GM18907 (cell line): ENCODE results near the gene PAK5.

ENCODE experiments used
- ATAC-seq: cut with Tn5 transposase; IDR thresholded peaks from one replicate; pipeline ENCODE4 v1.9.1; 2021; ENCODE audit warnings: mild to moderate bottlenecking, moderate library complexity; ENCODE audit not compliant: unreplicated experiment

The PAK5 gene

DNA sequence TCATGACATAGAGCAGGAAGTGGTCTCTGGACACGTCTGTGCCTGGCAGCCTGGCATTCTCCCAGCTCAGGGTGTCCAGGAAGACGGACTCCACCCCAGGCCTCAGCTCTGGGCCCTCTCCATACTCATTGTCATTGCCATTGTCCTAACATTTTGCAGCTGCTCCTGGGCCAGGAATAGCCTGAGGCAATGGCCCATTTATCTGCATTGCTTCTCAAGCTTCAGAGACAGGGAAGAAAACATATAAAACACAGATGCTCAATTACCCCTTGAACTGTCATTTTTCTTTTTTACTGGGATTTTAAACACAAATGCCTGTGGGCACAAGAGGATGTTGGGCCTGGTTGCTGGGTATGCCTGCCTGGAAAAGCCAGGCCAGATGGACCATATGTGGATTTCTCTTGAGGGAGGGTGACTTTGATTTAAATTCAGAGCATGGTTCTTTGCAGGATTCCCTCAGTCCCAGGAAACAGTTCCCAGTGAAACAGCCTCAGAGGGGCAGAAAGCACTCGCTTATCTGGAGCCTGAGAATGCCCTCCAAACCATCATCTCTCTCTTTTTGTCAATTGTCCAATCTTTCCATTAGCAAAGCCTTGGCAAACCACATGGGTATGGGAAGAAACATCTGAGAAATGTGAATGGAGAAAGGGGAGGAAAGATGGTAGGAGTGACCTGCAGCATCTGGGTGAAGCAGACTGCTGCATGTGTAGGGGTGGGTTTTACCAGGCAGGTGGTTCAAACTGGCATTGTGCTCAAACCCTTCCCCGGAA is 306.6 kb downstream of the PAK5 start:
- ATAC-seq, result no peak

DNA sequence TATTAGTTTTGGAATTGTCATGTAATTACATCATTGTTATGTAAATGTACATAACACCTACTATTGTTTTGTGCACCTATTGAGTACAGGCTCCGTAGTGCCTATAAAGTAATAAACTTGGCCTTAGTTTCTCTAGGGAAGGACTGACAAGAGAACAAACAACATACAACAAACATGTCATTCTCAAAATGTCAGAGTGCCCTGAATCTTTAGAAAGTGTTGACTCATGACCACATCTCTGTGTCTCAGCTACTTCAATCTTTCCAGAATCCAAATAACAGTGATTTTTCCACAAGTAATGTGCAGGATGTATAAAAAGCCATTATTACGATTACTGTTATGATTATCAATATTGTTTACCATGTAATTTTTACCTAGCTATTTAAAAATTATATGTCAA is 307.3 kb downstream of the PAK5 start:
- ATAC-seq, result no peak

DNA sequence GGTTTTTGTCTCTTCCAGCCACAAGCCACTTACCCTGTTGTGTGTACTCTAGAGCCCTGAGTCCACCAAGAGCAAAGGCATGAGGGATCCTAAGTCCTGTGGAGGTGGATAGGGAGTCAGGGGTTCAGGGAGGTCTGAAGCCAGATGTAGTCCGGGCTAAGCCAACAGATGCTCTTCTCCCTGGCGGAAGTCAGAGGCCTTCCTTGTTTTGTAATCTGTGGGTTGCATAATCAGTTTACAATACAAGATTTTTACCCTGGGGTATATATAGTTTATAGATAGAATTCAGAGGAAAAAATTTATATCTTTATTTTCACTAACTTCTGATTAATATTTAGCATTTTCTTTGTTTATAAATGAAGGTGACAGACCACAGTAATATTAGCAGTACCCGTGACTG is 315.2 kb downstream of the PAK5 start:
- no peak for ATAC-seq

DNA sequence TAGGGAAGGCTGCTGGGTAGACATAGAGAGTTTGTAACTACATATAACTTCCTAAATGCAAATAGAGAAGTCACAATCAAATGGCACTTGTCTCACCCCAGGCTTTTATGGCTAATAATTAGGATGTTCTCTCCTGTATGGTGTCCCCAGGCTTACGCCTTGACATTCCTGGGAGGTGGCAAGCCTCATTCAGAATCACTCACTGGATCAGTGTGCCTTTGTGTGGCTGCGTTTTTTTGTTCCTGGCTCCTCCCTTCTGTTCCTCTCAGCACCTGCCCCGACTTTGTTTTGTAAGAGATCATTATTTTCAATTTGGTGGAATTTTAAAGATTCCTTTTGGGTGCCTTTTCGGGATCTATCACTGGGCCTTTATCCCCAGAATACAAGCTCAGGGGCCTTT is 318.8 kb downstream of the PAK5 start:
- no peak for ATAC-seq

DNA sequence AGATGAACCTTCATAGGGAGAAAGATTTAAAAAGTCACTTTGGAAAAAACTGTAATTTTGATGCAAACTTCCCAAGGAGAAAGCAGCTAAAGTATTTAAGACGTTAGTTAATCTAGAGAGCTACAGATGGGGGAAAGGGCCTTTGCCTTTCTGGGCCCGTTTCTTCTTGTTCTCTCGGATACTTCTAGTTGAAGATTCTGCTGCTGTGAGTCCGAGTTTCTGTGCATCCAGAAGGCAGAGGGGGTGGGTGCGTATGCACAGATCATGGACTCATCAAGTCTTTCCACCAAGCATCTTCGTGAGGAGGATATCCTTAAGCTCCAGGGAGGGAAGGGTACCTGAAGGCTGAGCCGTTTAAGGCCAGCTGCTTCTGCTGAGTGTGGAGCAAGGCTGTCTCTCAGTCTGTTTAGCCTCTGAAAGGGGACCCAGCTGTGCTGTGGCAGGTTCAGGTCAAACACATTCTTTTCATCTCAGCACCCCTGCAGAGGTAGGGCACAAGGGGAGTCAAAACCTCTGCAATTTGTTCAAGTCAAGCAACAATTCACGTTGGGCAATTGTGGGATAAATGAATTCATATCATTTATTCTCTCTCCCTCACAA is 320.2 kb downstream of the PAK5 start:
- ATAC-seq, result no peak

DNA sequence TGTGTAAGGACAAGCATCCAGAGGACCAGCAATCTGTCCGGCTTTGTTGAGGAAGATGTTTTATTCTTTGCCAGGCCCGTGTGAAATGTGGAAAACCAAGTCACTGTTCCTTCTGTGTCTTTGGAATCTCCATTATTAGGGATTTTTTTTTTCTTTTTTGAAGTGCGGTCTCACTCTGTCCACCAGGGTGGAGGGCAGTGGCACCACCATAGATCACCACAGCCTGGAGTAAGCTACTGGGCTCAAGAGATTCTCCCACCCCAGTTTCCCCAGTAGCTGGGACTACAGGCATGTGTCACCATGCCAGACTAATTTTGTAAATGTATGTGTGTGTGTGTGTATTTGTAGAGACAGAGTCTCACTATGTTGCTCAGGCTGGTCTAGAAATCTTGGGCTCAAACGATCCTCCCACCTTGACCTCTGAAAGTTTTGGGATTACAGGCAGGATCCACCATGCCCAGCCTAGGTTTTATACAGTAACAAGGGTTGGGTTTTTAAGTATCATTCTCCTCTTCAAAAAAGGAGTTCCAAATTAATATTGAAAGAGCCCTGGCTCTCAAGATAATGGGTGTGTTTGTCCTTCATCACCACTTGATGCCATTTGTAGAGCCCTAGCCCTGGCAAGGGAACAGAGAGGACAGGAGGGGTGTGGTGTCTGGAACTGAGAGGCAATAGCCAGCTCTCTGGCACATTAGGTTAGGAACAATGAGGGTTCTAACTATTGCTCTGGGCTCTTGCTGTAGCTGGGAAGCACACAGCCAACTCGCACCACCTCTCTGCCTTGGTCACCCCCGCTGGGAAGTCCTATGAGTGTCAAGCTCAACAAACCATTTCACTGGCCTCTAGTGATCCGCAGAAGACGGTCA is 321.3 kb downstream of the PAK5 start:
- ATAC-seq, result no peak

DNA sequence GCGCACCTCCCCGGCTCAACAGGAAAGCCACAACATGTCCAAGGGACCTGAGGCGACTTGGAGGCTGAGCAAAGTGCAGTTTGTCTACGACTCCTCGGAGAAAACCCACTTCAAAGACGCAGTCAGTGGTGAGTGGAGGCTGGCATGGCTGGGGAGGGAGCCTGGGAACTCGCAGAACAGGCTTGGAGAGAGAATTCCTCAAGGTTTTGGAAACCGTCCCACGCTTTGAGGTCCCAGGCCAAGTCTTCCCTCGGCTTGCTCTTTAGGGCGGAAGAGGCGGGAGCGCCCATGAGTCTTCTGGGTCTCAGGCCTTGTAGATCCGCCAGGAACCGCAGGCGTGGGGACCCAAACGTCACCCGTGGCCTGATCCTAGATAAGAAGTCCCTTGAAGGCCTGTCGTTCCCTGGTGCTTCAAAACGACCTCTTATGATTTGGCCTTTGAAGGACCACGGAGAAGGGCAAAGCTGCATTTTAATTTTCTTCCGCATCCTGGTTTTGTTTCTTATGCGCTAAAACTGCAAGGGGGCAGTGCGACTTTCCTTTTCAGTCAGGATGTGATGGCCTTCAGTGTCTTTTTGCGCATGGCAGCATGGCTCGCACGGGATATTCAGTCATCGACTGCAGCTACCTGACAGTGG is 322.5 kb downstream of the PAK5 start:
- no peak for ATAC-seq

DNA sequence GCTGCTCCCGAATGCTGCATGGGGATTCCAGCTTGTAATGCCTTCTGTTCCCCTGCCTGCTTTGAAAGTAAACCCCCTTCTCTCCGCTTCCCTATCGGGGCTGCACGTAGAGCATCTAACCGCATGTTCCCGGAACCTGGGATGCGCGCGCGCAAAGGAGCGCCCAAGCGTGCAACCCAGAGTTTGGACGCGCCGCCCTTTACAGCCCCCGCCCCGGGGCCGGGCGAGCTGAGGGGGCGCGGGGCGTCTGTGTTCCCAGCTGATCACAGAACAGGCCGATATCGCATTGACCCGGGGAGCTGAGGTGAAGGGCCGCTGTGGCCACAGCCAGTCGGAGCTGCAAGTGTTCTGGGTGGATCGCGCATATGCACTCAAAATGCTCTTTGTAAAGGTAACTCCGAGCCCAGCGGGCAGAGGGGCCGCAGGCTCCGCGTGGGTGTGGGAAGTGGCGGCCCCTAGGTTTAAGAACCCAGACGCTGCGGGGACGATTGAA is 323.1 kb downstream of the PAK5 start:
- ATAC-seq, result no peak

DNA sequence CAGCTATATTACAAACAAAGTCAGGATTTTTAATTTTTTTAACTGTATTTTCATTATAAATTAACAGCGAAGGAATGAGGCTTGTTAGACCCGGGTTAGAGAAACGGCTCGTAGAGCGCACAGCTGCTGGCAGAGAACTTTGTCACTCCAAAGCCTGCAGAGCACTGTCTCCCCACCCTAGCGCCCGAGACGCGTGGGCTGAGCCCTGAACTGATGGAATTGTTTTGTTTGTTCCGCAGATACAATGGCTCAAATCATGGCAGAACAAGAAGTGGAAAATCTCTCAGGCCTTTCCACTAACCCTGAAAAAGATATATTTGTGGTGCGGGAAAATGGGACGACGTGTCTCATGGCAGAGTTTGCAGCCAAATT is 323.7 kb downstream of the PAK5 start:
- no peak for ATAC-seq

DNA sequence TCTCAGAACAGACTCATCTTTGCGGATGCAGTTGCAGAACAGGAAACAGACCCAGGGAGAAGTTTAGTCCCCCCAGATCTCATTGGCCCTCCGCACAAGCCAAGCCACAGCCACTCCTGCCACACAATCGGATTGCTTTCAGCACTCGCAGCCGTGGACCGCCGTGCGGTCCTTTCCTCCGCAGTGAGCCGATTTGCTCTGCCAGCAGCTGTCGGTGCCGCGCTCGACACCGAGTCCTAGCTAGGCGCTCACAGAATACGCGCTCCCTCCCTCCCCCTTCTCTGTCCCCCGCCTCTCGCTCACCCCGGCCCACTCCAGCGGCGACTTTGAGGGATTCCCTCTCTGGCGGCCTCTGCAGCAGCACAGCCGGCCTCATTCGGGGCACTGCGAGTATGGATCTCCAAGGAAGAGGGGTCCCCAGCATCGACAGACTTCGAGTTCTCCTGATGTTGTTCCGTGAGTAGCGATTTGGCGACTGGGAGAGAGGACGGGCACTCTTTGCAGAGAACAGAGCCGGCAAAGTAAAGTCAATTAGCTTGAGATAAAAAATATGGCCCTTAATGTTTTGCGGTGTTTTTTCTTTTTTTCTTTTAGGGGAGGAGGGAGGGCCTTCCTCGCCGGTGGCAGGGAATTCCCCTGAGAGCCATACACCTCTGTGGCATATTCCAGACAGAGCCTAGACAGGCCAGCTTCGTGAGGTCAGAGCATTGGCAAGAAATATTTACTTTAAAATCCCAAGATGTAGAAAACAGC is 324.2 kb downstream of the PAK5 start, which contains the start of gene LAMP5:
LAMP5 (plus strand) TSS at position 130 of the 753 bp plus-strand sequence; CDS start at position 393, 263 bp downstream.
- ATAC-seq, result no peak

DNA sequence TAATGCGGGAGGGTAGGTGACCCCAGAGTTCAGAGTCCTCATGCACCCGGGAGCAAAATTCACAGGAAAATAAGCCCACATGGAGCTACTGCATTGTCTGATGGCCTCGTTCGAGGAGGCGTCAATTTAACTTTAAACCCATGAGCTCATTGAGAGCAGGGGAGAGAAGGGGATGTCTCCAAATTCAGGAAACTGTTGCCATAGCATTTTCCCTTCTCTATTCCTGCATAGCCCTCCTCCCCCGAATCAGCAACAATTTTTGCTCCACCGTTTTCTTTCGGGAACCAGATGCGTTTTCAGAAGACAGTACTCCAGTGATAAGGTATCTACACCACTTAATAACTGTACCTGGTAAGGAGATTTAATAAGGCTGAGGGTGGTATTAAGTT is 324.8 kb downstream of the PAK5 start:
- no peak for ATAC-seq

DNA sequence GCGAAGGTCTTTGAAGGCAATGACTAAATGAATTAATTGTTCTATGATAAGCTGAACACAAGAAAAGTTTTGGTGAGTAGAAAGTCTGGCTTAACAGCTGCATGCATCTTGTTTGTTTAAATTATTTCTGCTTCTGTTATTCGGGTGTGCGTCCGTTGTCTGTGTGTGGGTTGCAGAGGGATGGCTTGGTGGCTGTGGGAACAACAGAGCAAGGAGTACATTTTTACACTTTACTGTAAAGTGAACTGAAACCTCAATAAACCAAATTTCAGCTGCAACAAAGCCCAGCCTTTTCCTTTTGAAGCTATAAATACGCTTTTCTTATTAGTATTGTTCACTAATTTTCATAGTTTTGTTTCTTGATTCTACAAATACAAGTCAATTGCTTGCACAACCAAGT is 328.0 kb downstream of the PAK5 start:
- peak; percentile 47 for ATAC-seq

DNA sequence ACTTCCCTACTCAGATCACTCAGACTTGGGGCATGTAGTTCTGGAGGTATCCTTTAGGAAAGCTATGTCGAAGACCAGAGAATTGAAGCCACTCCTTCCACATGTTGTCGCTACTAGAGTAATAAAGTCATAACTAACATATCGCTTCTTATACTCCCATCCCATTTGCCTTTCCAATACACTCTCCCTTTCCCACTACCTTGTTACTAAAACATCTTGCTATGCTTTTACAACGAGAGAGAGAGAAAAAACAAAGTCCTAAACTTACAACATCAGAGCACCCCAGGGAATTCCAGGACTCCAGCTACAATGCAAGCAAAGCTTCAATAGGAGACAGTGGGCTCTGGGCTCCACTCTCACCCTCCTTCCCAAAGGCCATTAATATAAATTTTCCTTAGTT is 329.6 kb downstream of the PAK5 start:
- ATAC-seq, result no peak

DNA sequence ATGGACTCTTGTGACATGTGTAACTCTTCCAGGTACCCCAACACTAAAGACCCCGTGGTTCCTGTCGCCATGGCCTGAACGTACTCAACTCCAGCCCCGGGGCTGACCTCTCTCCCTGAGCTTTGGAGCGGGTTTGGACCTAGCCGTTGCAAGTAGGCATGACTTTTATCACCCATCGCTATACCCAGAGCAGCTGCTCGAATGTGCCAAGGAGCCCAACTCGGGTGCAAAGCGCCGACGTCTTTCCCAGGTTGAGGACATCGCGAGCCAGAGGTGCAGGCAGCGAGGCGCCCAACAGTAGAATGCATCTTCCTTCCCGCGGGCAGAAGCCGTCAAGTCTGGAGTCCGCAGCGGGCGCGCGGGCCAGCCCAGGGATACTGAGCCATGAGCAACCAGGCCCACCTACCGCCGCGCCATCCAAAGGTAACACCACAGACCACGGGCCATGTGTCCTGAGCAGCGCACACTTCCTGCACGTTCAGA is 330.1 kb downstream of the PAK5 start:
- no peak for ATAC-seq

DNA sequence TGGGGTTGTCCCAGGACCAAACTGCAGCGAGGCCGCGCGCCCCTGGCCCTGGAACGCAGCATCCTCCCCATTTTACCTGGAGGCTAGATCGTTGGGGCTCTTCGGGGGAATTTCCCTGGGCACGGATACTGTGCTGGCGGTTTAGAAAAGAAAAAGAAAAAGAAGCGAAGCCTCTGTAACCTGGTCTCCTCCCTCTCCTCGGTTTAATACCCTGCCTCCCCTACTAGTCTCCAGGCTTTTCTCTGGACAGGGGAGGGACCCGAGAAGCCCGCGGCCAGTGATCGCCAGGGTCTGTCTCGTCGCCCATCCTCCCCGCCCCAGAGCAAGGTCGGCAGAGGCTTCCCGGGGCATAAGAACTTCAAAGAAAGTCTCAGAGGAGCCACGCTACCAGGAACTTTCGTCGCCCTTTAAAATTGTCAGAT is 330.6 kb downstream of the PAK5 start:
- ATAC-seq, result no peak

DNA sequence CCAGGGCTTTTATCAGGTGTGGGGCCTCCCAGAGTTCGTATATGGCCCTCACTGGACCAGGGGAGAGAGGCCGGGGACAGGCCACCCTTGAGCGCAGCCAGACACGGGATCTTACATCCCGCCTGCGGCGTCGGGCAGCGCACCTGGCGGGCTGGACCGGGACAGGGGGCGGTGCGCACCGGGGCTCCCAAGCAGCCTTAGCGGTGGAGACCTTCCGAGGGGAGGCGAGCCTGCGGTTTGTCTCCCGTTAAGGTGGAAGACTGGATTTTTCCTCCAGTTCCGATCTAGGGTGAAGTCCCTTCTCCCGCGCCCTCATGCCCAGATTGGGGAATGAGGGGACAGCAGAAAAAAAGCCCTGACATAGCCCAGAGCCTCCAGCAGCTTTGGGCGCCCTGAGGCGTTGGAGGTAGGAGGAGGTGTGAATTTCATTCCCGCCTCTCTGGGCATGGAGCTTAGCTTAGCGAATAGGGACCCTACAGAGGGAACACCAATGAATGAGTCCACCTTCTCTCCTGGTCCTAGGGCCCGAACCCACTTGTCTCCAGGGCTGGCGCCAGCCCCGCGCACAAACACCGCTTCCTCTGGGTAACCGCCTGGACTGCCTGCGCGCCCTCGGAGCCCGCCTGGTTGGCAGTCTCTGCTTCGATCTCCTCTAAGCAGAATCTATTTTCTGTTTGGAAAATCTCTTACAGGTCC is 331.2 kb downstream of the PAK5 start:
- ATAC-seq, result no peak

DNA sequence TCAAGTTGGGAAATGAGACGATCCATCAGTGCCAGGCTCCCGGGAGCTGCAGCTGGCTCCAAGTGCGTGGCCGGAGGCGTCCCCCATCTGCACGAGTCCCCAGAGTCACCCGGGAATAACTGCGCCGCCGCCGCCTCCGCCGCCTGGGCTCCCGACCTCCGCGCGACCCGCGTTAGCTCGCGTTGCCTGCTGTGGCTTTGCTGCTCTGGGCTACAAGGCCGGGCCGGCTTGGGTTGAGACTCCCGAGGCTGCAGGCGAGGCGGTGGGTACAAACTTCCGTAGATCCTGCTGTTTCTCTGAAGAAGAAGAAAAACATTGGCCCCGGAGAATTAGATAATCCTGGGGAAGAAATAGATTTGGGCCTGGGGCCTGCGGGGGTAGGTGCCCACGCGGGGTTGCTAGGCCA is 331.9 kb downstream of the PAK5 start:
- ATAC-seq, result no peak

DNA sequence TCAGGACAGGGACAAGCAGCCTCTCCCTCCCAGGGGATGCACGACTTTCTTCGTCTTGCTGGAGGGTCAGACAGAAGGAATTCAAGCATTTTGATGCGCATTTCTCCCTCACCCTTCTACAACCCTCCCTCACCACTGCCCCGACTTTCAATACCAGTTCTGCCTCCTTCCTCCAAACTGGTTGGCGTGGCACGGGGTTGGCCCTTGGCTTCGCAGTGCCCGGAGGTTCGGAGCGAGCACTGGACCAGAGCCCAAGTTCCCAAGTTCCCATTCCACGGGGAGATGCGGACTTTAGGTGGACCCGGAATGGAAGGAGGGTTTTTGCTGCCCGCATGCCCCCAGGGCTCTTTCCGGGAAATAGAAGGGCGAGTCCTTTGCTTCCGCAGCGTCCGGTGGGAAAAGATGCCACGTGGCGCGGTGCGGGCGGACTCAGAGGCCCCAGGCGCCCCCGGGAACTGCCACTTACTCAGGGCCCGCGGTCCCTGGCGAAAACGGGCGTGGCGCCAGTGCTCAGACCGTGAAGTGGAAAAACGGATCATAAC is 332.5 kb downstream of the PAK5 start:
- no peak for ATAC-seq

DNA sequence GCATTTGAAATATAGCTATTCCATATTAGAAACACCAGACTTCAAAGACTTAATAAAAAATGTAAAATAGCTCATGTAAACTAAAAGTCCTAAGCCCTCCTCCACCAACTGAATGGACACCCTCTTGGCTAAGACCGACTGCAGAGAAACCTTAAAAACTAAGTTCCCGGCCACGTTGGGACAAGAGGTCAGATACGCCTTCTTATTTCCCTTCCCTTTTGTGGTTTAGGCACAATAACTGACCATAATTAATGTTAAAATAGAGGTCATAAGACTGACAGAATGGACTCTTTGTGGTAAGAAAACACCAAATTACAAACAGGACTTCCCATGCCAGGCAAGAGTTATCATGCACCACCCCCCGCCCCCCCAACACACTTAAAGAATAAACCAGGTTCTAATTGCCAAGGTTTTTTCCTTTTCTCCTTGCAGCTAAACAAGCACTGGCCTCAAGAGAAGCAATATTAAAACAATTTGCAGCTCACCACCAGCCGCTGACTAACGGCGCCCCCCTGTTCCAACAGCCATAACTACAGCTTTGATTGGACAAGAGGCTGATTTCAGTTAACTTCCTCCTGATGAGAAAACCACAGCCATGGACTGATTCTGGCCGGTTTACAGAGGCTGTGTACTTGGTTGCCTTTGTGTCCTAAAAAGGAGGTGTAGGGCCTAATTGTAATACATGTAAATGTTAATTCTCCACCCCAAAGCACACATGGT is 335.2 kb downstream of the PAK5 start:
- no peak for ATAC-seq
